GM19043 (cell line): Measurements from ENCODE around the gene VAT1.
"Not testable (repeated sequence)": the region's sequence is repeated elsewhere in the genome, so short reads cannot be mapped to it uniquely, and the experiment has no call there.

Source experiments
- ATAC-seq: cut with Tn5 transposase; IDR thresholded peaks from one replicate; pipeline ENCODE4 v1.9.1; 2021; ENCODE audit warnings: low read depth; ENCODE audit not compliant: unreplicated experiment

VAT1 gene

GRCh38 chr17:43021741-43022512 lies at the start of gene VAT1:
Gene VAT1 (minus strand): TSS chr17:43022385. CDS start chr17:43022322, 63 bp downstream.
- no peak for ATAC-seq

- ATAC-seq = no peak
Observed at GRCh38 chr17:43070872-43071271, 48.7 kb upstream of the VAT1 start.

DNA sequence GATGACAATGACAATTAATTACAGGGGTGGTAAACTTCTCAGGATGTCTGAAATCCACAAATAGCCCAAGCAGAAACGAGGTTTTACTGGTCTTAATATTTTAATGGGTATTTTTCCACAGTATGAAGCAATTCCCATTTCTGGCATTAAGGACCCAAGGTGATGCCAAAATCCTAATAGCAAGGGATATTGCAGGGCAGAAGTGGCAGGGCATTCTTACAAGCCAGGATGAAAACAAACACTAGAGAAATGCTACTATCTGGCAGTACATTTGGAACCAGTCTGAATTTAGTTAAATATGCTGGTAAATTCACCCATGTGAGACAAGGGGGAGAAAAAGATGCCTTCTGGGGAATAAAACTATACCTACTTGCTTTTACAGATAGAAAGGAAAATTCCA lies 48.1 kb upstream of the VAT1 start:
- ATAC-seq = no peak

- ATAC-seq = no peak
Observed at GRCh38 chr17:43069368-43069898, 47.2 kb upstream of the VAT1 start.

DNA sequence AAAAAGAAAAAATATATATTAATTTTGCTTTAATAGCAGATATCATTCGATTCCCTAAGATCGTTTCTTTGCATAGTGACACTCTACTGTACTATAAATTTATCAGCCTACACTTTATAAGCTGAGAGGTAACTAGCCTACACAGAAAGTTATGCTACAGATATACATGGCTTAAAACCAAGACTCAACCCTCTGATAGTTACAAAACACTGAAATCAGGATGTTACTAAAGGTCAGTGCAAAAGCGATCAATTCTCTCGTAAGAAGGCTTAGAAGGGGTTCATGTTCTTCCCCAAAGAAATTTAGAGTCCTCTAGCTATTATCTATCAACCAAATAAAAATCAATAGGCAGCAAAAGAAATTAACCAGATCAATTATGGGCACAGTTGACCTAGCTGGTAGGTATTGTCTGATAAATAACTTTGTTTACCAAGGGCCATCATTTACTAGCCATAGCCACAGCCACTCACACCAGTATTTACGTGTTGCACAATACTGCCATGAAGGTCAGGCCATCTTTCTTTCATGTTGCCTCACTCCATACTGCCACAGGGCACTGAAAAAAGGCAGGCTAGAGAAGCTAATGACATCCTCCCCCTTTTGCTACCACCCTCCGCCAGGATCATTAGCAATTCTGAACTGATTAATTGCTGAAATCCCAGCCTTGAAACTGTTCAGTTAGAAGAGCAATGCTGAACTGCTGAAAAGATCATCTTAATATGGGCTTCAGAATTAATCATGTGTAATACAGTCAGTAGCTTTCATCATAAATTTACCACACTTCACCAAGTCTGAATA lies 46.6 kb upstream of the VAT1 start:
- ATAC-seq = no peak

GRCh38 chr17:43062984-43063638 lies 40.9 kb upstream of the VAT1 start:
- ATAC-seq = no peak

GRCh38 chr17:43056051-43056450 lies 33.9 kb upstream of the VAT1 start:
- no peak for ATAC-seq

GRCh38 chr17:43053008-43053407 lies 30.8 kb upstream of the VAT1 start:
- ATAC-seq = not testable (repeated sequence)

- ATAC-seq = no peak
Observed at GRCh38 chr17:43051969-43052368, 29.8 kb upstream of the VAT1 start.

GRCh38 chr17:43044024-43044423 lies 21.8 kb upstream of the VAT1 start:
- ATAC-seq = no peak

- no peak for ATAC-seq
Observed at GRCh38 chr17:43043307-43043706, 21.1 kb upstream of the VAT1 start.

DNA sequence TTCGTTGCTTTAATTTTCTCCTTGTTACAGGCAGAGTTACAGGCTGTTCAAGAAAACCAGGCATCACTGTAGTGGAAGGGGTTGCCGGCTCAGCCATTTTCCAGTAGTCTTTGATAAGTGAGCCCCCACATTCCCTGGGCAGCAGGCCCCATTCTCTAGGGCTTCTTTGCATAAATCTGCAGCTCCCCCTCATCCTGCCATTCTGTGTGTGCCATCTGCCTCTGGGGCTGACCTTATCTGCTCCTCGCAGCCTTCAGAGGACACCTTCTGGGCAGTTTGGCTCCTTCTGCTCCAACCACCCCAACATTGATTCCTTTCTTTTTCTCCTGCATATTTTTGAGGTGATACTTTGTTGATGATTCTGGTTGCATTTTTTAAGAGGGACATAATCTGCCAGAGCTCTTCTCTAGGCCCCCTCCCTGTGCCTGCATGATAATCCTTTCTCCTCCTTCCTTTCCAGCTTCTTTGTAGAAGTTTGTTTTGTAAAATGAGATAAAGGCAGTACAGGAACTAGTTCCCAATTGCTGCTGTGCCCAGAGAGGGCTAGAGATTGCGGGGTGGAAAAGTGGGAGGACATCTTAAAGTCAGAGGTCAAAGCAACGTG lies 19.9 kb upstream of the VAT1 start:
- no peak for ATAC-seq

- ATAC-seq = no peak
Observed at GRCh38 chr17:43040655-43041054, 18.5 kb upstream of the VAT1 start.

DNA sequence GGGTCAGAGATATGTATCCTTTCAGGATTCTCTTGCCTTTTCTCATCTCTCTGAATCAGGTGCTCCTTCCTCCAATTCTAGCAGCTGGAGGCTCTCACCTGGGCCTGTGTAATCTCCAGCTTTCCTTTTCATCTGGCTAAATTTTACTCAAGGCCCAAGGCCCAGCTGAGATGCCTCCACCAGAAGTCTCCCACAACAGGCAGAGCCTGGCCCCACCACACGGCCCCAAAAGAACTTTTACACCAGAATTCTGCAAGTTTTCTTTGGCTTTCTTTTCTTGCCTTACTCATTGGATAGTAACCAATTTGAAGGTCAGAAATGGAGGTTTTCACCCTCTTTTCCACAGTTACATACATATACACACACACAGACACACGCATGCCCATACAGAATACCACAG lies 17.5 kb upstream of the VAT1 start:
- no peak for ATAC-seq

- ATAC-seq = no peak
Observed at GRCh38 chr17:43034894-43035293, 12.7 kb upstream of the VAT1 start.

DNA sequence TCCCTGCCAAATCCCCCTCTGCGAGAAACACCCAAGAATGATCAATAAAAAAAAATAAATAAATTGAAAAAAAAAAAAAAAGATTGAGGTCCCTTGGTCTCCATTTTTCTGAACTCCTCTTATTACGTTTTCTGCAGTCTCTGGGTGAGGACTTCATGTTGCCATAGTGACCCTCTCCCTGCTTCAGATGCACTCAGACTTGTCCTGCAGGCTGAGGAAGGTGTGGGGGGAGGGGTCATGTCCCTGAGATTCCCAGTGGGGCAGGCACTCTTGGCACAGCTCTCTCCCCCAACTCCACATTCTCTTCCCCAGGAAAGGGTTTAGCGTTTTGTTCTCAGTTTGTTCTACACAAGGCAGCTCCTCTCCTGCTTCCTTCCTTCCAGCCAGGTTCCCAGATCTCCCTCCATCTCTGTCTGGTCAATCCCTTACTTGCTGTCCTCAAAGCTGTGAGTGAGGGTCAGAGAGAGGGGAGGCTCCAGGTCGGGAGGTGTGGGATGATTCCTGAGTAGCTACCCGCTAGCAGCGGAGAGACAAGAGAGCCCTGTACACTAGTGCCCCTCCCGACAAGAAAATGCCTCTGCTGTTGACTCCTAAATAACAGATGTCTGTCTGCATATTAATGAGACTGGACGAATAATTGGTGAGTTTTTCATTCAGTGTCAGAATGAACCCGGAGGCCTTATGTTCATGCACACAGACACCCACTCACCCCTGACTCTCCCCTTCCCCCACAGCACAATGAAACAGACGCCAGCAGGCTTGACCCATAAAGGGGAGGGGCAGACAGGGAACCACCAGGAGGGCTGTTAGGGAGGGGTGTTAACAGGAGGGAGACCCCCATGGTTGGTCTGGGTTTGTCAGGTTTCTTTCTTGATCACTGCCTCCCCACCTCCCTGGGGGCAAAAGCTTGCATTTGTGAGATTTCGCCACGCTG lies 12.0 kb upstream of the VAT1 start:
- ATAC-seq = no peak

GRCh38 chr17:43031666-43032065 lies 9.5 kb upstream of the VAT1 start:
- no peak for ATAC-seq

GRCh38 chr17:43030137-43030767 lies 8.1 kb upstream of the VAT1 start:
- no peak for ATAC-seq

GRCh38 chr17:43028221-43028861 lies 6.2 kb upstream of the VAT1 start:
- ATAC-seq = no peak
